Activated CD4-positive, alpha-beta T cell treated with anti-CD3 and anti-CD28 coated beads, Interleukin-2, amount 10 ng/mL, durations not matched to agents 7 days and 5 days (primary cell): ENCODE results near the gene ADAMTS10. TPM values are rescaled to one million over a fixed set of nuclear protein-coding genes. Genes with fewer than 3 reads are reported as not detected.
"Not testable (repeated sequence)": the region's sequence is repeated elsewhere in the genome, so short reads cannot be mapped to it uniquely, and the experiment has no call there.

Experiments used
- CTCF ChIA-PET: fragments of 350-600 bp; sonication (Branson Sonifier 250); formaldehyde crosslinking; loops from one replicate; lab custom pipeline; 2021; ENCODE audit warnings: antibody characterized with exemption; lab: Charles Lee
- POLR2A ChIA-PET: fragments of 350-600 bp; sonication (Branson Sonifier 250); formaldehyde crosslinking; loops from one replicate; lab custom pipeline; 2021; ENCODE audit warnings: antibody characterized with exemption; lab: Charles Lee
- DNase-seq: peaks from one replicate; pipeline ENCODE4 v3.0.0-alpha.2; 2020
- H3K27ac Mint-ChIP-seq: one replicate; pipeline ENCODE4 v1.8.0; 2021; ENCODE audit warnings: mild to moderate bottlenecking, moderate library complexity, mixed read lengths
- H3K27me3 Mint-ChIP-seq: one replicate; pipeline ENCODE4 v1.8.0; 2021; ENCODE audit warnings: mixed read lengths
- H3K36me3 Mint-ChIP-seq: one replicate; pipeline ENCODE4 v1.8.0; 2021; ENCODE audit warnings: low read depth, mixed read lengths
- H3K4me1 Mint-ChIP-seq: one replicate; pipeline ENCODE4 v1.8.0; 2021; ENCODE audit warnings: mixed read lengths
- H3K4me3 Mint-ChIP-seq: one replicate; pipeline ENCODE4 v1.8.0; 2021; ENCODE audit warnings: mild to moderate bottlenecking, moderate library complexity, mixed read lengths
- H3K9me3 Mint-ChIP-seq: one replicate; pipeline ENCODE4 v1.8.0; 2021; ENCODE audit warnings: mixed read lengths
- total RNA-seq, 2 experiments: library from RNA; stranded (reverse); gene quantifications; one replicate each; pipeline ENCODE4 v1.2.3, GENCODE V29; 2021

ADAMTS10 gene
- total RNA-seq, 2 experiments from 2014 or later, result 10.6 to 15.3 TPM

- H3K36me3 Mint-ChIP-seq, result no peaks in the 10 kb centered on the region
- POLR2A ChIA-PET, result no interaction called here
- H3K27ac Mint-ChIP-seq, result no peak overlapping the region
- H3K27me3 Mint-ChIP-seq, result peaks cover 6% of the 10 kb centered on the region
- peaks cover 2% of the 10 kb centered on the region for H3K4me1 Mint-ChIP-seq
- DNase-seq, result no peak
- no peak overlapping the region for H3K4me3 Mint-ChIP-seq
- no peaks in the 10 kb centered on the region for H3K9me3 Mint-ChIP-seq
- CTCF ChIA-PET, result interaction anchor here (0.7 kb wide), 1 partner anchor 810 kb away, joined by 4 read pairs; no protein-coding TSS in a partner anchor
These were observed 7.5 kb upstream of the ADAMTS10 start for GRCh38 chr19:8617984-8618383.

GRCh38 chr19:8617325-8617724 lies 6.8 kb upstream of the ADAMTS10 start:
- POLR2A ChIA-PET, CTCF ChIA-PET, H3K4me1 Mint-ChIP-seq, DNase-seq, H3K27ac Mint-ChIP-seq, H3K4me3 Mint-ChIP-seq, H3K27me3 Mint-ChIP-seq, H3K36me3 Mint-ChIP-seq, H3K9me3 Mint-ChIP-seq: not testable (repeated sequence)

- no peak for DNase-seq
- no peak overlapping the region for H3K4me3 Mint-ChIP-seq
- peaks cover 6% of the 10 kb centered on the region for H3K27me3 Mint-ChIP-seq
- POLR2A ChIA-PET, result no interaction called here
- H3K4me1 Mint-ChIP-seq, result peaks cover 6% of the 10 kb centered on the region
- no peaks in the 10 kb centered on the region for H3K9me3 Mint-ChIP-seq
- H3K36me3 Mint-ChIP-seq, result no peaks in the 10 kb centered on the region
- no peak overlapping the region for H3K27ac Mint-ChIP-seq
- CTCF ChIA-PET, result interaction anchor here (1.2 kb wide), 1 partner anchor 77 kb away, joined by 4 read pairs; no protein-coding TSS in a partner anchor
These were observed 6.3 kb upstream of the ADAMTS10 start for GRCh38 chr19:8616861-8617260.

- no peaks in the 10 kb centered on the region for H3K9me3 Mint-ChIP-seq
- no peaks in the 10 kb centered on the region for H3K36me3 Mint-ChIP-seq
- H3K27ac Mint-ChIP-seq, result no peak overlapping the region
- ChIA-PET CTCF (interaction anchor here (0.5 to 1.7 kb wide), 7 partner anchors 10 to 135 kb away, joined by 3 to 5 read pairs (median 4); no protein-coding TSS in a partner anchor), POLR2A (no interaction called here)
- peak; percentile 72 for DNase-seq
- H3K4me1 Mint-ChIP-seq, result peaks cover 10% of the 10 kb centered on the region
- H3K27me3 Mint-ChIP-seq, result peaks cover 6% of the 10 kb centered on the region
- no peak overlapping the region for H3K4me3 Mint-ChIP-seq
These were observed 5.5 kb upstream of the ADAMTS10 start for GRCh38 chr19:8615813-8616596.

GRCh38 chr19:8615024-8615423 lies 4.5 kb upstream of the ADAMTS10 start:
- H3K9me3 Mint-ChIP-seq, result no peaks in the 10 kb centered on the region
- H3K27ac Mint-ChIP-seq, result no peak overlapping the region
- peaks cover 13% of the 10 kb centered on the region for H3K4me1 Mint-ChIP-seq
- POLR2A ChIA-PET, result no interaction called here
- DNase-seq, result no peak
- no peak overlapping the region for H3K4me3 Mint-ChIP-seq
- H3K27me3 Mint-ChIP-seq, result peaks cover 9% of the 10 kb centered on the region
- no peaks in the 10 kb centered on the region for H3K36me3 Mint-ChIP-seq
- CTCF ChIA-PET, result interaction anchor here (0.5 to 1.7 kb wide), 5 partner anchors 9 to 233 kb away, joined by 3 to 7 read pairs (median 4); no protein-coding TSS in a partner anchor

- no peaks in the 10 kb centered on the region for H3K36me3 Mint-ChIP-seq
- CTCF ChIA-PET, result interaction anchor here (0.7 to 0.8 kb wide), 2 partner anchors 32 to 80 kb away, joined by 3 to 4 read pairs; no protein-coding TSS in a partner anchor
- no peak overlapping the region for H3K4me3 Mint-ChIP-seq
- H3K4me1 Mint-ChIP-seq, result peaks cover 18% of the 10 kb centered on the region
- H3K9me3 Mint-ChIP-seq, result no peaks in the 10 kb centered on the region
- H3K27me3 Mint-ChIP-seq, result peaks cover 13% of the 10 kb centered on the region
- no peak for DNase-seq
- POLR2A ChIA-PET, result no interaction called here
- H3K27ac Mint-ChIP-seq, result no peak overlapping the region
These were observed 3.9 kb upstream of the ADAMTS10 start for GRCh38 chr19:8614455-8614854.

GRCh38 chr19:8612807-8613171 lies 2.3 kb upstream of the ADAMTS10 start:
- no peaks in the 10 kb centered on the region for H3K9me3 Mint-ChIP-seq
- no peak for DNase-seq

GRCh38 chr19:8611877-8612806 lies 1.6 kb upstream of the ADAMTS10 start:
- peak overlapping the region; percentile 27 for H3K4me3 Mint-ChIP-seq
- DNase-seq, result no peak
- no peak overlapping the region for H3K27ac Mint-ChIP-seq
- H3K36me3 Mint-ChIP-seq, result peaks cover 2% of the 10 kb centered on the region
- H3K9me3 Mint-ChIP-seq, result no peaks in the 10 kb centered on the region
- H3K4me1 Mint-ChIP-seq, result peaks cover 22% of the 10 kb centered on the region
- ChIA-PET CTCF (interaction anchor here (0.6 to 1.1 kb wide), 2 partner anchors 41 to 1039 kb away, joined by 3 read pairs; no protein-coding TSS in a partner anchor), POLR2A (no interaction called here)
- H3K27me3 Mint-ChIP-seq, result peaks cover 16% of the 10 kb centered on the region

More at GRCh38 chr19:8612807-8613171, 2.3 kb upstream of the ADAMTS10 start:
- Mint-ChIP-seq H3K27me3 (peaks cover 16% of the 10 kb centered on the region), H3K4me1 (peaks cover 22% of the 10 kb centered on the region), H3K4me3 (no peak overlapping the region), H3K36me3 (peaks cover 2% of the 10 kb centered on the region), H3K27ac (no peak overlapping the region)
- CTCF ChIA-PET, result no interaction called here
- POLR2A ChIA-PET, result no interaction called here

GRCh38 chr19:8611391-8611876 lies 919 bp upstream of the ADAMTS10 start:
- no peak overlapping the region for H3K27ac Mint-ChIP-seq
- H3K27me3 Mint-ChIP-seq, result peaks cover 16% of the 10 kb centered on the region
- ChIA-PET POLR2A (no interaction called here), CTCF (interaction anchor here (0.5 to 1.1 kb wide), 2 partner anchors 40 to 437 kb away, joined by 3 to 4 read pairs; no protein-coding TSS in a partner anchor)
- peak overlapping the region; percentile 27 for H3K4me3 Mint-ChIP-seq
- H3K9me3 Mint-ChIP-seq, result no peaks in the 10 kb centered on the region
- peaks cover 22% of the 10 kb centered on the region for H3K4me1 Mint-ChIP-seq
- H3K36me3 Mint-ChIP-seq, result peaks cover 2% of the 10 kb centered on the region
- no peak for DNase-seq

- H3K27ac Mint-ChIP-seq, result no peak overlapping the region
- DNase-seq, result no peak
- H3K4me1 Mint-ChIP-seq, result peaks cover 22% of the 10 kb centered on the region
- peaks cover 2% of the 10 kb centered on the region for H3K36me3 Mint-ChIP-seq
- H3K27me3 Mint-ChIP-seq, result peaks cover 16% of the 10 kb centered on the region
- no peak overlapping the region for H3K4me3 Mint-ChIP-seq
- ChIA-PET POLR2A (no interaction called here), CTCF (interaction anchor here (0.5 kb wide), 1 partner anchor 438 kb away, joined by 4 read pairs; no protein-coding TSS in a partner anchor)
- H3K9me3 Mint-ChIP-seq, result no peaks in the 10 kb centered on the region
These were observed 403 bp upstream of the ADAMTS10 start for GRCh38 chr19:8610936-8611300.

GRCh38 chr19:8609279-8610040 lies 1.1 kb downstream of the ADAMTS10 start:
- Mint-ChIP-seq H3K27me3 (peaks cover 10% of the 10 kb centered on the region), H3K4me1 (peaks cover 20% of the 10 kb centered on the region), H3K27ac (peak overlapping the region; percentile 70), H3K9me3 (peaks cover 3% of the 10 kb centered on the region), H3K36me3 (peaks cover 4% of the 10 kb centered on the region), H3K4me3 (peak overlapping the region; percentile 80)
- CTCF ChIA-PET, result interaction anchor here (0.9 kb wide), 1 partner anchor 29 kb away, joined by 3 read pairs; no protein-coding TSS in a partner anchor
- POLR2A ChIA-PET, result no interaction called here
- DNase-seq, result no peak

- Mint-ChIP-seq H3K27me3 (peaks cover 10% of the 10 kb centered on the region), H3K36me3 (peaks cover 4% of the 10 kb centered on the region), H3K4me1 (peaks cover 20% of the 10 kb centered on the region), H3K27ac (peak overlapping the region; percentile 63), H3K4me3 (peak overlapping the region; percentile 57), H3K9me3 (peaks cover 3% of the 10 kb centered on the region)
- ChIA-PET CTCF (interaction anchor here (0.9 kb wide), 1 partner anchor 28 kb away, joined by 3 read pairs; no protein-coding TSS in a partner anchor), POLR2A (no interaction called here)
- DNase-seq, result no peak
These were observed 1.6 kb downstream of the ADAMTS10 start for GRCh38 chr19:8608941-8609278.
